Measurements from ENCODE around the gene ALDOB. TPM values are rescaled to one million over a fixed set of nuclear protein-coding genes. Genes with fewer than 3 reads are reported as not detected.
A peak's percentile ranks its signal among the peaks of the same experiment; 100 is the strongest.

ALDOB gene
- total and polyA plus RNA-seq, 5 donors from 2014 or later: not detected

DNA sequence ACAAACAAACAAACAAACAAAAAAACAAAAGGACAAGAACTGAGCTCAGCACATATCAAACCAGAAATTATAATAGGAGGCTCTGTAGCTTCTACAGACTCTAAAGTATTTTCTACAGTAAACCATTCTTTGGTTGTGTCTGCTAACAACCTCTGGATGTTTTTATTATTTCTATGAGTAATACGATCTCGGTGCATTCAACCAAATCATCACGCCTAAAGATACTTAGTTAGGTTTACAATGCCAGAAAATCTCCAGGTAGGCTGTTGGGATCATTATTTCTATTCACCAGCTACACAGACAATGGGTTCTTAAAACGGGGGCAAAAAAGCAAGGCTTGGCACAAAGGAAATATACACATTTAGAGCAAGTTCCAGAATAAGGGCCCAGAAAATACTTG, 41.6 kb upstream of the ALDOB start:
- Mint-ChIP-seq H3K4me3 (no peak overlapping the region), H3K4me1 (no peaks in the 10 kb centered on the region), H3K9me3 (no peaks in the 10 kb centered on the region), H3K27ac (no peak overlapping the region), H3K36me3 (no peaks in the 10 kb centered on the region), H3K27me3 (peaks cover 50% of the 10 kb centered on the region)
- no peak overlapping the region for H3K4me3 ChIP-seq (ENCODE audit: low read depth, low read length)
- no peak for ATAC-seq (ENCODE audit: low read depth in 2 of 2)
- H3K27me3 ChIP-seq (ENCODE audit: control insufficient read depth, insufficient read depth, low read length): peaks cover 3% of the 10 kb centered on the region
- no peaks in the 10 kb centered on the region for H3K36me3 ChIP-seq (ENCODE audit: control insufficient read depth, insufficient read depth, low read length)
- H3K9me3 ChIP-seq (ENCODE audit: control insufficient read depth in 2 of 2, low read length in 2 of 2): no peaks in the 10 kb centered on the region
- no peaks in the 10 kb centered on the region for H3K4me1 ChIP-seq (ENCODE audit: control insufficient read depth, insufficient read depth, low read length, poor library complexity, severe bottlenecking)
- no peak for DNase-seq
- no peak overlapping the region for H3K27ac ChIP-seq (ENCODE audit: insufficient read depth, low read length, poor library complexity, severe bottlenecking)

DNA sequence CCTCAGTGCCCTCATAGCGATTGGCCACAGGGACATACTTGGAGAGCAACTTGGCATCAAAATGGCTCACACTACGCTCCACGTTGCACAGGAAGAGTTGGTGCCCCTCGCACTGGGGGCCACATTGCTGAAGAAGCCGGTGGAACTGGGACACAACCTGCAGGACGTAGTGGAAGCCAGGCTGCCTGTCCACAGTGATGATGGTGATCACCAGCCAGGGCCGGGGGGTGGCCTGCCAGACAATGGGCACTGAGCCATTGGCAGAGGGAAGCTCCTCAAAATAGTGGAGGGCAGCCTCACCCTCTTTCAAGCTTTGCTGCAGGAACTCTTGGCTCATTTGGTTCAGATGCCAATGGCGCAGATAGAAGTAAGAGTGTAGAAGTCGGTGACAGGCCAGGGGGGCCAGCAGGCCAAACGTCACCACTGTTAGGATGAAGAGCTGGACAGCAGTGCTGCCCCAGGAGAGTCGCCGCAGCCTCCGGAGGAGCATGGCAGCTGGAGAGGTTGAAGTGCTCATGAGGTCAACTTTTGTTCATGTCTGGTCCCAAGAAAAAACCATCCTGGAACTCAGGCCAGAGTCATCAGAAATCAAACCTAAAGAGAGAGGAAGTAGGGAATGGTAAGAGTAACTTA, 41.1 kb upstream of the ALDOB start:
- Histone ChIP-seq H3K9me3 (ENCODE audit: control insufficient read depth in 2 of 2, low read length in 2 of 2) (no peaks in the 10 kb centered on the region), H3K27me3 (ENCODE audit: control insufficient read depth, insufficient read depth, low read length) (peaks cover 3% of the 10 kb centered on the region), H3K4me1 (ENCODE audit: control insufficient read depth, insufficient read depth, low read length, poor library complexity, severe bottlenecking) (no peaks in the 10 kb centered on the region), H3K4me3 (ENCODE audit: low read depth, low read length) (no peak overlapping the region), H3K27ac (ENCODE audit: insufficient read depth, low read length, poor library complexity, severe bottlenecking) (no peak overlapping the region), H3K36me3 (ENCODE audit: control insufficient read depth, insufficient read depth, low read length) (no peaks in the 10 kb centered on the region)
- no peaks in the 10 kb centered on the region for H3K4me1 Mint-ChIP-seq
- ATAC-seq (ENCODE audit: low read depth in 2 of 2) (no peak), DNase-seq (no peak)
- H3K4me3 Mint-ChIP-seq: no peak overlapping the region
- no peaks in the 10 kb centered on the region for H3K9me3 Mint-ChIP-seq
- no peaks in the 10 kb centered on the region for H3K36me3 Mint-ChIP-seq
- H3K27me3 Mint-ChIP-seq: peaks cover 47% of the 10 kb centered on the region
- H3K27ac Mint-ChIP-seq: peak overlapping the region in 1 of 3 donors; percentile 50

DNA sequence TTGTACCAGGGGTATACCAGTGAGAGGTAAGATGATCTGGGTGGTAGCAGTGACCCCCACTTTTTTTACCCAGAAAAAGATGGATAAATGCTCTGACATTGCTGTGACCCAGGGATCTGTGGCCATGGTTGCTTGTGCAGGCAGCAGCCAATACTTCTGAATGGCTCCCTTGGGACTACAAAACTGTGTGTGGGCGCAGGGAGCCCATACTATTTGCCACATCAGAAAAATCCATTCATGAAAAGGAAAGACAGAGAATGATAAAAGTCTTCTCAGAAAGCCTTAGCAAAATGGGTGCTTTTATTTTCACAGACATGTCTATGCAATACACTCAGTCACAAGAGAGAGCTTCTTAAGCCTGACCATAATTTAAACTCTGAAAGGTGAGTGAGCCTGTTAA, 37.3 kb upstream of the ALDOB start:
- DNase-seq (no peak), ATAC-seq (ENCODE audit: low read depth in 2 of 2) (no peak)
- no peaks in the 10 kb centered on the region for H3K36me3 Mint-ChIP-seq
- no peak overlapping the region for H3K4me3 Mint-ChIP-seq
- Histone ChIP-seq H3K27ac (ENCODE audit: insufficient read depth, low read length, poor library complexity, severe bottlenecking) (no peak overlapping the region), H3K27me3 (ENCODE audit: control insufficient read depth, insufficient read depth, low read length) (peaks cover 10% of the 10 kb centered on the region), H3K9me3 (ENCODE audit: control insufficient read depth in 2 of 2, low read length in 2 of 2) (no peaks in the 10 kb centered on the region), H3K4me1 (ENCODE audit: control insufficient read depth, insufficient read depth, low read length, poor library complexity, severe bottlenecking) (no peaks in the 10 kb centered on the region), H3K4me3 (ENCODE audit: low read depth, low read length) (no peak overlapping the region), H3K36me3 (ENCODE audit: control insufficient read depth, insufficient read depth, low read length) (no peaks in the 10 kb centered on the region)
- no peak overlapping the region for H3K27ac Mint-ChIP-seq
- H3K27me3 Mint-ChIP-seq: peaks cover 33% of the 10 kb centered on the region
- H3K9me3 Mint-ChIP-seq: no peaks in the 10 kb centered on the region
- no peaks in the 10 kb centered on the region for H3K4me1 Mint-ChIP-seq

DNA sequence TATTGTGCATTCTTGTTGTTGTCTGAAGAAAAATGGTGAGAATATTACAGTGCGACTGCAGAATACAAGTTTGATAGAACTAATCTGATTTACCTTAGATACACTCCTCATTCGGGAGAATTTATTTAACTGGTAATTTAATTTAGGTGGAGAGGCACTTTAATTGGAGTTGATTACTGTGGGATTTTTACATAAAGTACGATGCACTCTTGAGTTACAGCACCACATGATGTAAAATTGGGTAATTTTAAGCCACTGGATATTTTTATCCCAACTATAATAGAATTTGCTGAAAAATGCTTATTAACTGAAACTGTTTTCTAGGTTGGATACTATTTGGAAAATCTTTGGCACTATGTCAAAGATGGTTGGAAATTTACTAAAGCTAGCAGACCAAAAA, 35.4 kb upstream of the ALDOB start:
- Histone ChIP-seq H3K27ac (ENCODE audit: insufficient read depth, low read length, poor library complexity, severe bottlenecking) (no peak overlapping the region), H3K4me1 (ENCODE audit: control insufficient read depth, insufficient read depth, low read length, poor library complexity, severe bottlenecking) (no peaks in the 10 kb centered on the region), H3K27me3 (ENCODE audit: control insufficient read depth, insufficient read depth, low read length) (peaks cover 14% of the 10 kb centered on the region), H3K9me3 (ENCODE audit: control insufficient read depth in 2 of 2, low read length in 2 of 2) (no peaks in the 10 kb centered on the region), H3K36me3 (ENCODE audit: control insufficient read depth, insufficient read depth, low read length) (no peaks in the 10 kb centered on the region), H3K4me3 (ENCODE audit: low read depth, low read length) (no peak overlapping the region)
- no peaks in the 10 kb centered on the region for H3K9me3 Mint-ChIP-seq
- H3K36me3 Mint-ChIP-seq: no peaks in the 10 kb centered on the region
- no peak overlapping the region for H3K4me3 Mint-ChIP-seq
- ATAC-seq (ENCODE audit: low read depth in 2 of 2) (no peak), DNase-seq (no peak)
- H3K27ac Mint-ChIP-seq: no peak overlapping the region
- no peaks in the 10 kb centered on the region for H3K4me1 Mint-ChIP-seq
- peaks cover 35% of the 10 kb centered on the region for H3K27me3 Mint-ChIP-seq

DNA sequence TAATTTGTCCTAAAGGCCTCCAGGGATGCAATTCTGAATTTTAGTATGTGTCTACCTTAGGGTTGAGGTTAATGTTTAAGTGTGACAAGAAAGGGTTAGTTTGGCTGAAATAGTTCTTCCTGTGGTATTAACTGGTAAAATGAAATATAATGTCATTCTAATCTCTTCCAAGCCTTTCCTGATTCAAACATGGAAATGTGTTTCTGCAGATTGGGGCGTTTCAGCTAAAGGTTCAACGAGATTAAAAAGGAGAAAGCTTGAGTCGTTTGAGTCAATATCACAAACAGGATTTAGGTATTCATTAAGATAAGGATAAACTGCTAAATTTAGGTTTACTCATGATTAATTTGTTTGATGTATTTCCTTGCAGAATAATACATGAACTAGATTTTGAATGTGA, 34.4 kb upstream of the ALDOB start:
- no peaks in the 10 kb centered on the region for H3K4me1 Mint-ChIP-seq
- Histone ChIP-seq H3K36me3 (ENCODE audit: control insufficient read depth, insufficient read depth, low read length) (no peaks in the 10 kb centered on the region), H3K9me3 (ENCODE audit: control insufficient read depth in 2 of 2, low read length in 2 of 2) (no peaks in the 10 kb centered on the region), H3K4me1 (ENCODE audit: control insufficient read depth, insufficient read depth, low read length, poor library complexity, severe bottlenecking) (no peaks in the 10 kb centered on the region), H3K4me3 (ENCODE audit: low read depth, low read length) (no peak overlapping the region), H3K27me3 (ENCODE audit: control insufficient read depth, insufficient read depth, low read length) (peaks cover 14% of the 10 kb centered on the region), H3K27ac (ENCODE audit: insufficient read depth, low read length, poor library complexity, severe bottlenecking) (no peak overlapping the region)
- no peaks in the 10 kb centered on the region for H3K9me3 Mint-ChIP-seq
- peaks cover 38% of the 10 kb centered on the region for H3K27me3 Mint-ChIP-seq
- ATAC-seq (ENCODE audit: low read depth in 2 of 2) (no peak), DNase-seq (no peak)
- no peak overlapping the region for H3K27ac Mint-ChIP-seq
- no peak overlapping the region for H3K4me3 Mint-ChIP-seq
- no peaks in the 10 kb centered on the region for H3K36me3 Mint-ChIP-seq

DNA sequence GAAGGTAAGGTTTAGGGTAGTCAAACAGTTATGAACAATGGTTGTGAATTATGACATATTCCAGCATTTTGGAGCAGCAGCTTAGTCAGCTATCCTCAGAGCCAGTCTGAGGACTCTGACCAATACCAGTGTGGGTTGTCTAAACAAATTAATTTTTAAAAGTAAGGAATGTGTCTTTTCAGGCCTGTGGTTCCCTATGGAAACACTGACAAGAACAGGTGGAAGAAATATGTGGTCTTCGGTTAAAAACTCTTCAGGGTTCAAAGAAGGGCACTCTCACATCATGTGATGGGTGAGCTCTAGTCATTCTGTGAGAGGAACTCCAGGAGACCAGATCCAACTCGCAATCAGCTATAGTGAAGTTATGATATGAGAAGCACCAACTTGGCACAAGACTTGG, 33.5 kb upstream of the ALDOB start:
- Mint-ChIP-seq H3K4me3 (no peak overlapping the region), H3K27ac (no peak overlapping the region), H3K4me1 (no peaks in the 10 kb centered on the region), H3K9me3 (no peaks in the 10 kb centered on the region), H3K27me3 (peaks cover 47% of the 10 kb centered on the region), H3K36me3 (no peaks in the 10 kb centered on the region)
- Histone ChIP-seq H3K4me1 (ENCODE audit: control insufficient read depth, insufficient read depth, low read length, poor library complexity, severe bottlenecking) (no peaks in the 10 kb centered on the region), H3K36me3 (ENCODE audit: control insufficient read depth, insufficient read depth, low read length) (no peaks in the 10 kb centered on the region), H3K4me3 (ENCODE audit: low read depth, low read length) (no peak overlapping the region), H3K27ac (ENCODE audit: insufficient read depth, low read length, poor library complexity, severe bottlenecking) (no peak overlapping the region), H3K27me3 (ENCODE audit: control insufficient read depth, insufficient read depth, low read length) (peaks cover 16% of the 10 kb centered on the region), H3K9me3 (ENCODE audit: control insufficient read depth in 2 of 2, low read length in 2 of 2) (no peaks in the 10 kb centered on the region)
- ATAC-seq (ENCODE audit: low read depth in 2 of 2) (no peak), DNase-seq (no peak)

DNA sequence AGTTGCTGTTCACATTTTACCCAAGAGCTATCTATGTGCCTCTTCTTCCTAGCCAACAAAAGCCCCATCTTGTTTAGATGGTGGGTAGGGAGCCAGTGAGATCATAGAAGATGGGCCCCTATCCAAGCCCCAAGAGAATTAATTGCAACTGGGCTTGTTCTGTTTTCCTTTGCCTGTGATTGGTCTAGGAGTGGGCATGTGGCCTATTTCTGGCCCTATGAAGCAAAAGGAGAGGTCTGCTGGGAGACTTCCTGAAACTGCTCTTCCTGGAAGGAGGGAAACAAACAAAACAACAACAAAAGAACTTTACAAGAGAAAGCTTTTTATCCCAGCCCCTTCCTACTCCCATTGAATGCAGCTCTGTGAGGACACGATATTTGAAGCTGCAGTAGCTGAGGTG, 32.5 kb upstream of the ALDOB start:
- H3K4me3 ChIP-seq (ENCODE audit: low read depth, low read length): no peak overlapping the region
- H3K4me1 Mint-ChIP-seq: no peaks in the 10 kb centered on the region
- no peak overlapping the region for H3K27ac Mint-ChIP-seq
- no peak overlapping the region for H3K4me3 Mint-ChIP-seq
- H3K9me3 ChIP-seq (ENCODE audit: control insufficient read depth in 2 of 2, low read length in 2 of 2): no peaks in the 10 kb centered on the region
- no peak for DNase-seq
- no peak for ATAC-seq (ENCODE audit: low read depth in 2 of 2)
- H3K27ac ChIP-seq (ENCODE audit: insufficient read depth, low read length, poor library complexity, severe bottlenecking): no peak overlapping the region
- no peaks in the 10 kb centered on the region for H3K36me3 Mint-ChIP-seq
- H3K27me3 ChIP-seq (ENCODE audit: control insufficient read depth, insufficient read depth, low read length): peaks cover 15% of the 10 kb centered on the region
- no peaks in the 10 kb centered on the region for H3K4me1 ChIP-seq (ENCODE audit: control insufficient read depth, insufficient read depth, low read length, poor library complexity, severe bottlenecking)
- no peaks in the 10 kb centered on the region for H3K36me3 ChIP-seq (ENCODE audit: control insufficient read depth, insufficient read depth, low read length)
- H3K9me3 Mint-ChIP-seq: no peaks in the 10 kb centered on the region
- H3K27me3 Mint-ChIP-seq: peaks cover 44% of the 10 kb centered on the region

DNA sequence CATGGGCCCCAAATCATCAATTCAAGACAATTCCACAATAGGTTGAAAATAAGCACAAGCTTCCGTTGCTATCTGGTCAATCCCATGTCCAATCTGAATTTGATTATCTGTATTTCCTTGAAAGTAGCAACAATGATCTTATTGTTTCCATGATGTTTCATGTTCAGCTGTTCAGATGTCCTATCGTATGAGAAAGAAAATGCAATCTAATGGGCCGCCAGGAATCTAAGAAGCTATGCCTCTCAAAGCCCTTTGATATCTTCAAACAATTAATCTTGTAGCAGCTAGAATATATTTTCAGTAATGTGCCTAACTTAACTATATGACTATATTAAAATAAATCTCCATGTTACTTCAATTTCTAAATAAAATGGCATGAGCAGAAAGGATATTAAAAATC, 32.1 kb upstream of the ALDOB start:
- H3K27ac ChIP-seq (ENCODE audit: insufficient read depth, low read length, poor library complexity, severe bottlenecking): no peak overlapping the region
- Mint-ChIP-seq H3K4me1 (no peaks in the 10 kb centered on the region), H3K27ac (no peak overlapping the region), H3K4me3 (no peak overlapping the region), H3K36me3 (no peaks in the 10 kb centered on the region), H3K27me3 (peaks cover 44% of the 10 kb centered on the region), H3K9me3 (no peaks in the 10 kb centered on the region)
- ATAC-seq (ENCODE audit: low read depth in 2 of 2): no peak
- no peaks in the 10 kb centered on the region for H3K4me1 ChIP-seq (ENCODE audit: control insufficient read depth, insufficient read depth, low read length, poor library complexity, severe bottlenecking)
- H3K36me3 ChIP-seq (ENCODE audit: control insufficient read depth, insufficient read depth, low read length): no peaks in the 10 kb centered on the region
- DNase-seq: no peak
- no peaks in the 10 kb centered on the region for H3K9me3 ChIP-seq (ENCODE audit: control insufficient read depth in 2 of 2, low read length in 2 of 2)
- H3K4me3 ChIP-seq (ENCODE audit: low read depth, low read length): no peak overlapping the region
- H3K27me3 ChIP-seq (ENCODE audit: control insufficient read depth, insufficient read depth, low read length): peaks cover 15% of the 10 kb centered on the region

All from CD4-positive, CD25-positive, alpha-beta regulatory T cell (primary cell).